Spleen (tissue), 11 donors: ENCODE results near the gene TNRC18. TPM values are rescaled to one million over a fixed set of nuclear protein-coding genes. Genes with fewer than 3 reads are reported as not detected.

ENCODE experiments used
- DNase-seq: peaks from one replicate; pipeline ENCODE4 v3.0.0-alpha.2; 2020
- H3K27ac ChIP-seq, 8 donors: fragments of 200-600 bp; sonication (generic) in 7 of 8; 1 replicate in 4 of 8; 2 replicates in 4 of 8; pipeline versions ENCODE4 v1.5.0 to v1.8.0; 2016 to 2021; ENCODE audit warnings: inconsistent platforms in 4 of 8, mild to moderate bottlenecking in 4 of 8, moderate library complexity in 1 of 8
- H3K27me3 ChIP-seq, 7 donors: fragments of 200-600 bp; sonication (generic) in 6 of 7; replicated peaks in 1 of 7; 1 replicate in 4 of 7; 2 replicates in 3 of 7; pipeline versions ENCODE4 v1.5.0 to v1.8.0; 2016 to 2021; ENCODE audit warnings: inconsistent platforms in 3 of 7, mild to moderate bottlenecking in 1 of 7
- H3K36me3 ChIP-seq, 6 donors: fragments of 200-600 bp; sonication (generic) in 5 of 6; 1 replicate in 4 of 6; 2 replicates in 2 of 6; pipeline versions ENCODE4 v1.5.0 to v1.8.0; 2016 to 2021; ENCODE audit warnings: inconsistent platforms in 2 of 6
- H3K4me1 ChIP-seq, 6 donors: fragments of 200-600 bp; sonication (generic) in 5 of 6; 1 replicate in 3 of 6; 2 replicates in 3 of 6; pipeline versions ENCODE4 v1.5.0 to v1.8.0; 2016 to 2021; ENCODE audit warnings: inconsistent platforms in 3 of 6
- H3K4me3 ChIP-seq, 8 donors: fragments of 200-600 bp; sonication (generic) in 7 of 8; 1 replicate in 4 of 8; 2 replicates in 4 of 8; pipeline versions ENCODE4 v1.5.0 to v1.8.0; 2016 to 2021; ENCODE audit warnings: inconsistent platforms in 4 of 8, mild to moderate bottlenecking in 4 of 8, moderate library complexity in 2 of 8
- H3K9me3 ChIP-seq, 8 donors: fragments of 200-600 bp; sonication (generic) in 7 of 8; 1 replicate in 4 of 8; 2 replicates in 4 of 8; pipeline versions ENCODE4 v1.5.0 to v1.8.0; 2016 to 2021; ENCODE audit warnings: inconsistent platforms in 4 of 8
- CTCF ChIP-seq, 11 experiments: fragments of 200-600 bp in 7 of 11; fragments of 450-650 bp in 4 of 11; sonication (generic) in 4 of 11; IDR thresholded peaks in 8 of 11; conservative IDR thresholded peaks in 3 of 11; 1 replicate in 7 of 11; 2 replicates in 4 of 11; pipeline versions ENCODE4 v1.4.0 to v1.8.0; 2016 to 2021; ENCODE audit warnings: antibody characterized with exemption in 11 of 11, inconsistent platforms in 4 of 11, mild to moderate bottlenecking in 1 of 11
- POLR2A ChIP-seq, 3 donors: fragments of 450-650 bp; IDR thresholded peaks; one replicate each; pipeline ENCODE4 v1.5.1; 2017; ENCODE audit warnings: antibody characterized with exemption in 3 of 3, mild to moderate bottlenecking in 1 of 3
- POLR2AphosphoS5 ChIP-seq, 3 donors: sonication (generic); formaldehyde crosslinking; IDR thresholded peaks; one replicate each; pipeline ENCODE4 v1.5.1; 2017; ENCODE audit warnings: antibody characterized with exemption in 3 of 3
- WGBS, 5 donors: extraction: QIAGEN DNeasy Blood & Tissue Kit in 3 of 5; methylation state at CpG; one replicate each; pipeline versions ENCODE4 v1.1.5 to v1.1.7; 2013 to 2018; 5-methylcytosine and 5-hydroxymethylcytosine counted together
- intact Hi-C: fragments of 100-400 bp; cut with DNase I; formaldehyde crosslinking; loops from one replicate; pipeline ENCODE4 v1.15.0; 2023; ENCODE audit warnings: low total_unique reads
- polyA plus RNA-seq, 3 donors: library from polyadenylated mRNA; stranded (reverse); fragments of 200-250 nt; gene quantifications; one replicate each; pipeline ENCODE4 v1.2.1, GENCODE V29; 2013
- total RNA-seq, 7 donors: library from RNA; depleted of rRNA in 3 of 7; stranded (reverse); fragments of >200 nt in 3 of 7; fragmentation: NEBNext Ultra II Directional in 4 of 7; extraction: Animal tissue kit (Norgen Biotek cat#: 25700) in 4 of 7; gene quantifications; one replicate each; pipeline versions ENCODE4 v1.1.0 to v1.2.1, GENCODE V29; 2016 to 2021
- donor health status: healthy with polysubstance abuse.
- donor health status: DM: no; HTN: no; CAD: no; lungs with moderate emphysema.
- donor health status: DM: no; HTN: no; CAD: no.
- donor health status: Bipolar disorder and iron deficiency.
- donor health status: healthy.
- donor health status: DM: no; HTN: no; CAD: no.
- donor health status: DM: yes; HTN: yes; CAD: no.

The TNRC18 gene
- total and polyA plus RNA-seq, 10 donors, result 3.4 to 124 (median 71.0) TPM

- TF ChIP-seq CTCF (IDR thresholded peaks at IDR 0.05 in 8 of 11, conservative IDR thresholded peaks at IDR 0.05 in 3 of 11) (no peak), POLR2A (IDR thresholded peaks at IDR 0.05) (no peak), POLR2AphosphoS5 (IDR thresholded peaks at IDR 0.05) (no peak)
- Histone ChIP-seq H3K27ac (no peak overlapping the region), H3K27me3 (peaks cover 0 to 8% (median 0%) of the 10 kb centered on the region in 7 donors), H3K9me3 (no peaks in the 10 kb centered on the region), H3K36me3 (no peaks in the 10 kb centered on the region), H3K4me1 (peaks cover 0 to 8% (median 2%) of the 10 kb centered on the region in 6 donors), H3K4me3 (no peak overlapping the region)
- DNase-seq, result no peak
- whole genome bisulfite sequencing, 5 donors, result 64 to 70% (median 69%) methylated on average over 11 to 13 of the region's 13 CpGs
- intact Hi-C loops, result no loop called here
Measured at GRCh38 chr7:5451391-5451790, 27.8 kb upstream of the TNRC18 start.

DNA sequence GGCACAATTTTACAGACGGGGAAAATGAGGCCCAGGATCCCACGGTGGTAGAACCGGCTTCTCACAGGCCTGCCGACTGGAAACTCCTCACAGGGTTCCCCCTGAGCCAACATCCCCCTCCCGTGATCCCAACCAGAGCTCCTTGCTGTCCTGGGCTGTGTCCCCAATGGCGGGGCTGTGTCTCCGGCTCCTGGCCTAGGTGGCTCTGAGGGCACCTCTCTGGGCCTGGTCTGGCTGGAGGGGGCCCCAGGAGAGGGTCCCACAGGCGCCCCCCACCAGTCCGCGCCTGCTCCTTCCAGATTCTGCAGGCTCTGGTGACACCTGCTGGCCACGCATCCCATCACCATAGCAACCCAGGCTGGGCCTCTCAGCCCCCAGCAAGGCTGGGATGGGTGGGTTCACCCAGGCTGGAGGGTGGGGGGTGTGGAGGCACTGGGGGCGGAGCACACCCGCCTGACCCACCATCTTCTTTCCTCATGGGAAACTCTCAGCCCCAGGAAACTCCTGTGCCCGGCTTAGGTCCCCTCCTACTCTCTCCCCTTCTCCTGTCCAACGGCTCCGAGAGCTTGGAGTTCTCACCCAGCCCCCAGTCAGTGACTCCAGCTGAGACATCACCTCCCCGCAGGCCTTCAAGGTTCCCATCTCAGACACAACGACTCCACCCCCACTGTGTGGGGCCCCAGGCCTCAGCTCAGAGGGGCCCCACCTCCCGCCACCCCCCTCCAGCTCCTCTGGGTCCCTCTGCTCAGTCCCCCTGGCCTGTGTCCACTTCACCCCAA, 27.1 kb upstream of the TNRC18 start:
- DNase-seq, result peak; percentile 84
- intact Hi-C loops, result no loop called here
- peak; percentile 37 to 84 (median 66) for TF ChIP-seq CTCF (IDR thresholded peaks at IDR 0.05 in 8 of 11, conservative IDR thresholded peaks at IDR 0.05 in 3 of 11)
- no peak for TF ChIP-seq POLR2A (IDR thresholded peaks at IDR 0.05)
- TF ChIP-seq POLR2AphosphoS5 (IDR thresholded peaks at IDR 0.05), result peak in 2 of 3 donors; percentile 32 to 44
- H3K9me3 ChIP-seq, result no peaks in the 10 kb centered on the region
- WGBS, 5 donors, result 25 to 33% (median 28%) methylated on average over 12 to 19 of the region's 19 CpGs
- no peaks in the 10 kb centered on the region for H3K36me3 ChIP-seq
- peaks cover 0 to 8% (median 2%) of the 10 kb centered on the region in 6 donors for H3K4me1 ChIP-seq
- no peak overlapping the region for H3K4me3 ChIP-seq
- no peak overlapping the region for H3K27ac ChIP-seq
- peaks cover 0 to 1% (median 0%) of the 10 kb centered on the region in 7 donors for H3K27me3 ChIP-seq

- intact Hi-C loops, result no loop called here
- WGBS, 5 donors, result 75 to 88% (median 86%) methylated on average over 14 to 15 of the region's 15 CpGs
Measured at GRCh38 chr7:5448378-5449037, 24.9 kb upstream of the TNRC18 start.

More at GRCh38 chr7:5448378-5449037, 24.9 kb upstream of the TNRC18 start:
- Histone ChIP-seq H3K27me3 (no peaks in the 10 kb centered on the region), H3K9me3 (no peaks in the 10 kb centered on the region), H3K27ac (no peak overlapping the region), H3K4me3 (no peak overlapping the region), H3K4me1 (peaks cover 0 to 8% (median 2%) of the 10 kb centered on the region in 6 donors), H3K36me3 (no peaks in the 10 kb centered on the region)
- DNase-seq, result no peak
- TF ChIP-seq POLR2A (IDR thresholded peaks at IDR 0.05) (no peak), CTCF (IDR thresholded peaks at IDR 0.05 in 8 of 11, conservative IDR thresholded peaks at IDR 0.05 in 3 of 11) (no peak), POLR2AphosphoS5 (IDR thresholded peaks at IDR 0.05) (no peak)
